Skeletal muscle tissue (tissue), 4 donors: ENCODE data around the gene LYPD5. TPM values are rescaled to one million over a fixed set of nuclear protein-coding genes. Genes with fewer than 3 reads are reported as not detected.
"Not testable (repeated sequence)": the region's sequence is repeated elsewhere in the genome, so short reads cannot be mapped to it uniquely, and the experiment has no call there.

ENCODE experiments used
- H3K27ac ChIP-seq: one replicate; pipeline ENCODE4 v1.7.0; 2013; ENCODE audit warnings: mild to moderate bottlenecking, low read depth, low read length, inconsistent platforms
- H3K27me3 ChIP-seq, 3 donors: one replicate each; pipeline ENCODE4 v1.7.0; 2013; ENCODE audit warnings: low read length in 3 of 3; ENCODE audit not compliant: control insufficient read depth in 3 of 3, insufficient read depth in 3 of 3
- H3K36me3 ChIP-seq, 3 donors: one replicate each; pipeline ENCODE4 v1.7.0; 2013; ENCODE audit warnings: low read length in 3 of 3; ENCODE audit not compliant: control insufficient read depth in 3 of 3, insufficient read depth in 3 of 3
- H3K4me1 ChIP-seq, 3 donors: one replicate each; pipeline ENCODE4 v1.7.0; 2013; ENCODE audit warnings: low read length in 3 of 3, mild to moderate bottlenecking in 3 of 3; ENCODE audit not compliant: control insufficient read depth in 3 of 3, insufficient read depth in 3 of 3
- H3K4me3 ChIP-seq, 3 donors: one replicate each; pipeline ENCODE4 v1.7.0; 2013; ENCODE audit warnings: low read length in 3 of 3
- H3K9ac ChIP-seq, 3 donors: one replicate each; pipeline ENCODE4 v1.7.0; 2013; ENCODE audit warnings: low read length in 3 of 3, mild to moderate bottlenecking in 3 of 3, moderate library complexity in 2 of 3, low read depth in 1 of 3
- H3K9me3 ChIP-seq, 3 donors: one replicate each; pipeline ENCODE4 v1.7.0; 2013; ENCODE audit warnings: low read length in 3 of 3; ENCODE audit not compliant: control insufficient read depth in 3 of 3
- total RNA-seq: library from RNA; depleted of rRNA; stranded (reverse); fragments of >200 nt; gene quantifications from one replicate; pipeline ENCODE4 v1.2.3, GENCODE V29; 2014
- donor health status: Osteomylitis.

The LYPD5 gene, protein sequence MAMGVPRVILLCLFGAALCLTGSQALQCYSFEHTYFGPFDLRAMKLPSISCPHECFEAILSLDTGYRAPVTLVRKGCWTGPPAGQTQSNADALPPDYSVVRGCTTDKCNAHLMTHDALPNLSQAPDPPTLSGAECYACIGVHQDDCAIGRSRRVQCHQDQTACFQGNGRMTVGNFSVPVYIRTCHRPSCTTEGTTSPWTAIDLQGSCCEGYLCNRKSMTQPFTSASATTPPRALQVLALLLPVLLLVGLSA
- not detected for total RNA-seq

DNA sequence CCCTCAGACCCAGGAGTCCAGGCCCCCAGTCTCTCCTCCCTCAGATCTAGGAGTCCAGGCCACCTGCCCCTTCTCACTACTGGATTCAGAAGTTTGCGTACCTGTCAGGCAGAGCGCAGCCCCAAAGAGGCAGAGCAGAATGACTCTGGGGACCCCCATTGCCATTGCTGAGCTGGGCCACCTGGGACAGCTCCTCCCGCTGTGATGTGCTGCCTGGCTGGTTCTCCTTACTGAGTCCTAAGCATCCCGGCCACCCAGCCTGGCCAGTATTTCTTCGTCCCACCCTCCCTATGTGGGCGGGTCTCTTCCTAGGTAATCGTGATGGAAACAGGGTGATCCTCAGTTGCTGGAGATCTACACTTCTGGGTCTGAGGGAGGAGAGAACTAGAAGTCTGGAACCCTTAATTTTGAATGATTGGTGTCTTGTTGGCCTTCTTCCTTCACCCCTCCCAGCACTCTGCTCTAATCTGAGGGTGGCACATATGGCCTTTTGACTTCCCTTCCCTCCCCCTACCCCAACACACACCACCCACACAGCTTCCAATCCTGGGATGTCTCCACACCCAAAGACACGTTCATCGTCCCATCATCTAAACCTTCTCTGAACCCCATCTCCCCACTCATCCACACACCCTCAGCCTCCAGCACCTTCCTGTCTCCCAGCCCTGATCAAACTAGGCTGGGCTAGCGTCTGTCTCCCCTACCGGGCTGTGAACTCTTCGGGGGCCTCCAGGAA is at the start of gene LYPD5:
Gene LYPD5, minus strand, starts transcription at position 232 of the 736 bp plus-strand sequence. Its CDS starts 67 bp downstream, at position 165.
- peaks cover 11 to 25% (median 20%) of the 10 kb centered on the region in 3 donors for H3K27me3 ChIP-seq
- peaks cover 0 to 5% (median 0%) of the 10 kb centered on the region in 3 donors for H3K9me3 ChIP-seq
- H3K9ac ChIP-seq: no peak within 1 kb of the TSS
- H3K36me3 ChIP-seq: no peaks in the 10 kb centered on the region
- peaks cover 4 to 11% (median 6%) of the 10 kb centered on the region in 3 donors for H3K4me1 ChIP-seq
- no peak within 1 kb of the TSS for H3K4me3 ChIP-seq
- no peak within 1 kb of the TSS for H3K27ac ChIP-seq

GRCh38 chr19:43848821-43849220 is 46.6 kb upstream of the LYPD5 start:
- Histone ChIP-seq H3K9me3 (peaks cover 37 to 73% (median 46%) of the 10 kb centered on the region in 3 donors), H3K9ac (no peak overlapping the region), H3K27ac (no peak overlapping the region), H3K4me1 (no peaks in the 10 kb centered on the region), H3K4me3 (peak overlapping the region in 1 of 3 donors; percentile 0), H3K27me3 (no peaks in the 10 kb centered on the region), H3K36me3 (peaks cover 17 to 51% (median 44%) of the 10 kb centered on the region in 3 donors)

DNA sequence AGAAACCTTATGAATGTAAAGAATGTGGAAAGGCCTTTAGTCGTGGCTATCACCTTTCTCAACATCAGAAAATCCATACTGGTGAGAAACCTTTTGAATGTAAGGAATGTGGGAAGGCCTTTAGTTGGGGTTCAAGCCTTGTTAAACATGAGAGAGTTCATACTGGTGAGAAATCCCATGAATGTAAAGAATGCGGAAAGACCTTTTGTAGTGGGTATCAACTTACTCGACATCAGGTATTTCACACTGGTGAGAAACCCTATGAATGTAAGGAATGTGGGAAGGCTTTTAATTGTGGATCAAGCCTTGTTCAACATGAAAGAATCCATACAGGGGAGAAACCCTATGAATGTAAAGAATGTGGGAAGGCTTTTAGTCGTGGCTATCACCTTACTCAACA is 45.6 kb upstream of the LYPD5 start:
- Histone ChIP-seq H3K4me3 (peak overlapping the region in 2 of 3 donors; percentile 28 to 54), H3K4me1 (no peaks in the 10 kb centered on the region), H3K27me3 (no peaks in the 10 kb centered on the region), H3K9ac (no peak overlapping the region), H3K36me3 (peaks cover 21 to 60% (median 53%) of the 10 kb centered on the region in 3 donors), H3K27ac (no peak overlapping the region), H3K9me3 (peaks cover 37 to 80% (median 48%) of the 10 kb centered on the region in 3 donors)

DNA sequence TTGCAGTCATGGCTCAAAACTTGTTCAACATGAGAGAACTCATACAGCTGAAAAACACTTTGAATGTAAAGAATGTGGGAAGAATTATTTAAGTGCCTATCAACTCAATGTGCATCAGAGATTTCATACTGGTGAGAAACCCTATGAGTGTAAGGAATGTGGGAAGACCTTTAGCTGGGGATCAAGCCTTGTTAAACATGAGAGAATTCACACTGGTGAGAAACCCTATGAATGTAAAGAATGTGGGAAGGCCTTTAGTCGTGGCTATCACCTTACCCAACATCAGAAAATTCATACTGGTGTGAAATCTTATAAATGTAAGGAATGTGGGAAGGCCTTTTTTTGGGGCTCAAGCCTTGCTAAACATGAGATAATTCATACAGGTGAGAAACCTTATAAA is 45.0 kb upstream of the LYPD5 start:
- no peak overlapping the region for H3K27ac ChIP-seq
- H3K4me3 ChIP-seq: peak overlapping the region in 1 of 3 donors; percentile 54
- no peaks in the 10 kb centered on the region for H3K4me1 ChIP-seq
- H3K9me3 ChIP-seq: peaks cover 37 to 79% (median 47%) of the 10 kb centered on the region in 3 donors
- H3K36me3 ChIP-seq: peaks cover 27 to 67% (median 59%) of the 10 kb centered on the region in 3 donors
- H3K27me3 ChIP-seq: no peaks in the 10 kb centered on the region
- no peak overlapping the region for H3K9ac ChIP-seq

DNA sequence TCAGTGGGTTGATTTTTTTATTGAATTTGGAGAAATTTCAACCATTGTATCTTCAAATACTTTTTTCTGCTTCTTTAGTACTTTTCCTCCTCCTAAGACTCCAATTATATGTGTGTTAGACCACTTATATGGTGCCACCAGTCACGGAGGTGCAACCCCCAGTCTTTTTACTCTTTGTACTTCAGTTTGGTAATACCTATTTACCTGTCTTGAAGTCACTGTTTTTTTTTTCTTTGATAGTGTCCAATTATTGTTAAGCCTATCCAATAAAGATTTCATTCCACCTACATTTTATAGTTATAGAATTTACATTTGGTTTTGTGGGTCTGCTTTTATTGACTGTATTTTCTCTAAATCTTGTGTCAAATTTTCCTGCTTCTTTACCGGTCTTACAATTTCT is 39.8 kb upstream of the LYPD5 start:
- Histone ChIP-seq H3K27me3 (no peaks in the 10 kb centered on the region), H3K27ac (no peak overlapping the region), H3K4me1 (no peaks in the 10 kb centered on the region), H3K4me3 (peak overlapping the region in 1 of 3 donors; percentile 51), H3K9ac (no peak overlapping the region), H3K9me3 (peaks cover 19 to 69% (median 24%) of the 10 kb centered on the region in 3 donors), H3K36me3 (peaks cover 51 to 86% (median 81%) of the 10 kb centered on the region in 3 donors)

GRCh38 chr19:43839139-43839538 is 36.9 kb upstream of the LYPD5 start:
- H3K4me1 ChIP-seq: no peaks in the 10 kb centered on the region
- peaks cover 68 to 90% (median 90%) of the 10 kb centered on the region in 3 donors for H3K36me3 ChIP-seq
- H3K27me3 ChIP-seq: no peaks in the 10 kb centered on the region
- no peak overlapping the region for H3K27ac ChIP-seq
- H3K4me3 ChIP-seq: peak overlapping the region in 1 of 3 donors; percentile 11
- H3K9ac ChIP-seq: no peak overlapping the region
- peaks cover 12 to 67% (median 22%) of the 10 kb centered on the region in 3 donors for H3K9me3 ChIP-seq

DNA sequence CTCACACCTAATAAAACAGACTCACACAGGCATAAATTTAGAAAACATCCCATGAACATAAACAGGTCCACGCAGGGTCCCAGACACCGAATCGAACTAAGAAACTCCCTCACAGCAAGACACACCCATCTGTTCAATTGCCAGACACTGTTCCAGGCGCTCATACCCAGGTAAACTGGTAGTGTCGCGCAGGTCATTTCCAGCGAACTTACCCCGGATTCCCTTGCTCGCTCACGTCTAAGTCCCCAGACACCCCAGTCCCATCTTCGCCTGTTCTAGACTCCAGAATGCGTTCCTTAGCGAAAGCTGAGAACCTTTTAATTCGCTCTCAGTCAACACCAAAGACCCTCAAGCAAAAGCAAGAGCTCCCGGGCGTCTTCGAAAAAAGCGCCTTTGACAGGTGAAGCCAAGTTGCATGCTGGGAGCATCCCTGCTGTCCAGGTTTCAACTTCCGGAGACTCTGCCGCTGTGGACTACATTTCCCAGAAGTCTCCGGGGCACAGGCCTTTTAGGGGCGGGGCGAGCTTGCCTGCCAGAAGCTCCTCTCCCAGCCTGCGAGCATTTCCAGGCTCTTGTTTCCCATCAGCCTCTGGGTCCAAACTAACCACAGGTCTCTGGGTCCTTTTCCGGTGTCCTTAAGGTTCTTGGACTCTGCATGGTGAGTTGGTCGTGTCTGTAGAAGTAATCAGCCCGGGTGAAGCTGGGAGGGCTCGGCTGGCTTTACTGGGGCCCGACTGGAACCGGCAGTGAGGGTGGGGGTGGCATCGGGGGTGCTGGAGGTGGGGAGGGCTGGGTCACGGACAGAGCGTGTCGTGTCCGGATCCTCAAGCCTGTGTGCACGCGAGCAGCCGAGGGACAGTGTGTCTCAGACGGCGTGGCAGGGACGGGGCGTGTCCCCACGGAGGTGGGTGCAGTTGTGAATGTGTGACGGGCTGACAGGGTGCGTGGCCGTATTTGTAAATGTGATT is 24.8 kb upstream of the LYPD5 start, which contains the start of gene ZNF283:
Gene ZNF283, plus strand, starts transcription at position 535 of the 968 bp plus-strand sequence. CDS start 6,184 bp downstream, outside the sequence.
- Histone ChIP-seq H3K9ac (peak within 1 kb of the TSS; percentile 64 to 81 (median 69)), H3K27me3 (no peaks in the 10 kb centered on the region), H3K27ac (no peak within 1 kb of the TSS), H3K4me3 (peak within 1 kb of the TSS; percentile 82 to 92 (median 86)), H3K36me3 (peaks cover 15 to 32% (median 27%) of the 10 kb centered on the region in 3 donors), H3K9me3 (peaks cover 0 to 3% (median 0%) of the 10 kb centered on the region in 3 donors), H3K4me1 (peaks cover 4 to 9% (median 5%) of the 10 kb centered on the region in 3 donors)

DNA sequence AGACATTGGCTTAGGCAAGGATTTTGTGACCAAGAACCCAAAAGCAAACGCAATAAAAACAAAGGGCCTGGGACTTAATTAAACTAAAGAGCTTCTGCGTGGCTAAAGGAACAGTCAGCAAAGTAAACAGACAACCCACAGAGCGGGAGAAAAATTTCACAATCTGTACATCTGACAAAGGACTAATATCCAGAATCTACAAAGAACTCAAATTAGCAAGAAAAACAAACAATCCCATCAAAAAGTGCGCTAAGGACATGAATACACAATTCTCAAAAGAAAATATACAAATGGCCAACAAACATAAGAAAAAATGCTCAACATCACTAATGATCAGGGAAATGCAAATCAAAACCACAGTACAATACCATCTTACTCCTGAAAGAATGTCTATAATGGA is 22.3 kb upstream of the LYPD5 start:
- peaks cover 10 to 14% (median 11%) of the 10 kb centered on the region in 3 donors for H3K27me3 ChIP-seq
- H3K4me3 ChIP-seq, H3K36me3 ChIP-seq, H3K27ac ChIP-seq, H3K9ac ChIP-seq: not testable (repeated sequence)
- peaks cover 0 to 13% (median 0%) of the 10 kb centered on the region in 3 donors for H3K9me3 ChIP-seq
- H3K4me1 ChIP-seq: peaks cover 11 to 14% (median 14%) of the 10 kb centered on the region in 3 donors

- not testable (repeated sequence) for H3K27ac ChIP-seq, H3K36me3 ChIP-seq, H3K9ac ChIP-seq, H3K4me3 ChIP-seq
- Histone ChIP-seq H3K4me1 (peaks cover 11 to 14% (median 14%) of the 10 kb centered on the region in 3 donors), H3K27me3 (peaks cover 11 to 14% (median 12%) of the 10 kb centered on the region in 3 donors), H3K9me3 (peaks cover 0 to 13% (median 0%) of the 10 kb centered on the region in 3 donors)
Observed at GRCh38 chr19:43823856-43824255, 21.6 kb upstream of the LYPD5 start.
